GM10266 (cell line): ENCODE measurements around the gene KCNK6.

Experiments used
- DNase-seq: peaks from one replicate; pipeline ENCODE4 v3.0.0; 2012; ENCODE audit errors: extremely low spot score
- TF ChIP-seq, protein P1 (sequence below): IDR thresholded peaks from 2 replicates; pipeline ENCODE4 v1.5.1; 2012; ENCODE audit warnings: mild to moderate bottlenecking, low read depth; ENCODE audit not compliant: control insufficient read depth, insufficient read depth; ENCODE audit errors: missing control alignments

KCNK6 gene

DNA sequence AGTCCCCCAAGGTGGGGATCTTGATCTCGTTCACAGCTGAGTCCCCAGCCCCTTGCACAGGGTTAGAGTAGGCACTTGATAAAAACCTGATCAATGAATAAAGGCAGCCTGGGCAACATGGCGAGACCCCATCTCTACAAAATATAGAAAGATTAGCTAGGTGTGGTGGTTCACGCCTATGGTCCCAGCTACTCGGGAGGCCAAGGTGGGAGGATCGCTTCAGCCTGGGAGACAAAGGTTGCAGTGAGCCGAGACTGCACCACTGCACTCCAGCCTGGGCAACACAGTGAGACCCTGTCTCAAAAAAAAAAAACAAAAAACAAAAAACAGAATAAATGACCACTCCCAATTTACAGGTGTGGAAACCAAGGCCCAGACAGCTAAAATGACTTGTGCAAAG is 8.7 kb upstream of the KCNK6 start:
- no peak for DNase-seq
- TF ChIP-seq, protein P1, sequence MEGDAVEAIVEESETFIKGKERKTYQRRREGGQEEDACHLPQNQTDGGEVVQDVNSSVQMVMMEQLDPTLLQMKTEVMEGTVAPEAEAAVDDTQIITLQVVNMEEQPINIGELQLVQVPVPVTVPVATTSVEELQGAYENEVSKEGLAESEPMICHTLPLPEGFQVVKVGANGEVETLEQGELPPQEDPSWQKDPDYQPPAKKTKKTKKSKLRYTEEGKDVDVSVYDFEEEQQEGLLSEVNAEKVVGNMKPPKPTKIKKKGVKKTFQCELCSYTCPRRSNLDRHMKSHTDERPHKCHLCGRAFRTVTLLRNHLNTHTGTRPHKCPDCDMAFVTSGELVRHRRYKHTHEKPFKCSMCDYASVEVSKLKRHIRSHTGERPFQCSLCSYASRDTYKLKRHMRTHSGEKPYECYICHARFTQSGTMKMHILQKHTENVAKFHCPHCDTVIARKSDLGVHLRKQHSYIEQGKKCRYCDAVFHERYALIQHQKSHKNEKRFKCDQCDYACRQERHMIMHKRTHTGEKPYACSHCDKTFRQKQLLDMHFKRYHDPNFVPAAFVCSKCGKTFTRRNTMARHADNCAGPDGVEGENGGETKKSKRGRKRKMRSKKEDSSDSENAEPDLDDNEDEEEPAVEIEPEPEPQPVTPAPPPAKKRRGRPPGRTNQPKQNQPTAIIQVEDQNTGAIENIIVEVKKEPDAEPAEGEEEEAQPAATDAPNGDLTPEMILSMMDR = no peak

DNA sequence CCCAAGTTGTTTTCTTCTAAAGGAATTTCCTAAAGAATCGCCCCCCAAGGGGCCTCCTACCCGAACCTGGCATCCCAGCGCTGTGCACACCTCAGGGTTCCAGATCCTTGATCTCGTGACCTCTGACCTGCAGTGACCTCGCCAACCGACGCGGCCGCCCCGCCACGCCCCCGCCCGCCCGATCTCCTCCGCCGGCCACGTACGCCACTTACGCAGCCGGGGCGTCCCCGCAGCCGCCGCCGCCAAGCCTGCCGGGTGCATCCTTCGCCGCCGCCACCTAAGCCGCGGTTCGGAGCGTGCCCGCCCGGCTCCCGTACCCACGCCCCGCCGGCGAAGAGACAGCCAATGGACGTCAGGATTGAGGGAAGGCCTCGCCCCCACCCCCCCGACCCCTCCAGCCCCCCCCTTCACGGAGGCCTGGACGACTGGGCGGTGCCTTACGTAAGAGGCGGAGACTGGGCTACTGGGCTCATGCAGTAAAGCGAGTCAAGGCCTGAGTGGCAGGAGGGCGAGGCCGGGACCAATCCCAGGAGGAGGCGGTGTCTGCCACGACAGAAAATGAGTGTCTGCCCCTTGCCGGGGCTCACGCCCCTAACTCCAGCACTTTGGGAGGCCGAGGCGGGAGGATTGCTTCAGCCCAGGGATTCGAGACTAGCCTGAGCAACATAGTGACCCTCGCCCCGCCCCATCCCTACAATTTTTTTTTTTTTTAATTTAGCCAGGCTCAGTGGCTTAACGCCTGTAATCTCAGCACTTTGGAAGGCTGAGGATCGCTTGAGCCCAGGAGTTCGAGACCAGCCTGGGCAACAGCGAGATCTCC is 3.8 kb upstream of the KCNK6 start, which contains the start of gene YIF1B:
Gene YIF1B (minus strand): TSS at position 291 of the 820 bp plus-strand sequence. CDS start 30 bp downstream, at position 261.
- TF ChIP-seq, protein P1 = no peak
- peak; percentile 99 for DNase-seq

DNA sequence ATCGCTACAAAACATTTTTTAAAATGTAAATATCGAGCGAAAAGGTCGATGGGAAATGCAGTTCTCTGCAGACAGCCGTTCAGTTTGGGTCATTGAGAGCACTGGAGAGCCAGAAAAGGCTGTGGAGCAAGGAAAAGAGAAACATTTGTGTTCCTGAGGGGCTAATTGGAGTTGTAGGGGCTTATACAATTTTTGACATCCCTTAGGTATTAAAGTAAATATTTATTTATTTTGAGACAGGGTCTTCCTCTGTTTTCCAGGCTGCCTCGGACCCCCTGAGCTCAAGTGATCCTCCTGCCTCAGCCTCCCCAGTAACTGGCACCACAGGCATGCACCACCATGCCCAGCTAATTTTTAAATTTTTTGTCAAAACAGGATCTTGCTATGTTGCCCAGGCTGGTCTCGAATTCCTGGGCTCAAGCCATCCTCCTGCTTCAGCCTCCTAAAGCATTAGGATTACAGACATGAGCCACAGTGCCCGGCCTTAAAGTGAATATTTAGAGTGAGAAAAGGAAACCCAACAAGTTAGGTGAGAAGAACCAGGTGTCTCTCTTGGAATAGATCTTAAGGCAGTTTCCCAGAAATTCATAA is 3.1 kb upstream of the KCNK6 start:
- no peak for DNase-seq
- TF ChIP-seq, protein P1 = no peak

DNA sequence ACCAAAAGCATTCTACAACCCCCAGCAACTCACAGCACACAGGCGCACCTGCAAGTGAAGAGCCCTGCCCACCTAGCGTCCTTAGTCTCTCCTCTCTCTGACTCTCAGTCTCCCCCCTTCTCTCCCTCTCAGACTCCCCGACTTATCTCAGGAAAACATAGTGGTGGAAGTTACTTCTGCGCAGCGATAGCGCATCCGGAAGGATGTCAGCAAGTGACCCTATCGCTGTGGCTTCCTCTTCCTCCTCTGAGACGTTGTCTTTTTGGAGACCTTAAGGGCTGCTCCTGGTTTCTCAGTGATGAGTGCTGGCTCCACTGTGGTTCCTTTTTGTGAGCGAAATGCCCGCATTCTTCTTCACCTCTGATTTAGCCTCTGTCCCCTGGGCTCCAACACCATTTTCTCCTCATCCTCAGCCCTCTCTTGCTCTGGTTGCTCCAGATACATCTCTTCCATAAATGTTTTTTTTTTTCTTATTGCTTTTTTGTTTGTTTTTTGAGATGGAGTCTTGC is 2.5 kb upstream of the KCNK6 start:
- DNase-seq = no peak

DNA sequence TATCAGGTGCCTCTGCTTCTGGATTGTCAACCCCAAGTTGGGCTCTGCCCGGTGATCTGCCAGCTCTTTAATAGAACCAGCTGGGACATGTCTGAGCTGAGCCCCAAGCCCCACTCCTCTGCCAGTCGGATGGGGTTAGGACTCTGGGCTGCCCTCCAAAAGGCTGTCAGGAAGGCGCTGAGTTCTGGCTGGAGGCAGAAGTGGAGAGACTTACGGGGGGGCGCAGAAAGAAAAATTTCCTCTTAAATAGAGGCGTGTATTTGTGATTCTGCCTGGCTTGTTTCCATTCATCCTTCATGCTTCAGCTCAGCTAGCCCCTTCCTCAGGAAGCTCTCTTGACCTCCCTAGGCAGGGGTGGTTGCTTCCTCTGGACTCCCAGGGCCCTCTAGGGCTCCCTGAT is 985 bp upstream of the KCNK6 start:
- no peak for DNase-seq
- TF ChIP-seq, protein P1 = no peak

More for the DNA sequence above, 2.5 kb upstream of the KCNK6 start:
- TF ChIP-seq, protein P1 = no peak

DNA sequence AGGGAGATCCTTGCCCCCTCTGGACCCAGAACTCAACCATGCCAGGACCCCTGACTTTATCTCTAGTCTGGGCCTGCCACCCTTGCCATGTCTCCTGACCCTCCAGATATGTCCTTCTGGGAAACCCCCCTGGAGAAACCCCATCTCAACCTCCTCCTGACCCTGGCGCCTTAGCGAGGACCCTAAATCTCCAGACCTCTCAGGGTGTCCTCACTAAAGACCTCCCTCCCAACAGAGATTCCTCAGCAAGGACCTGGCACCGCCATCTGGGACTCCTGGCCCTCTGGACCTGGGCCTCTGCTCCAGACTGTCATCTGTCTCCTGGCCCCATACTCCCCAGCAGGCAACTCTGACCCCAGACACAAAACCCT is 1.3 kb downstream of the KCNK6 start:
- DNase-seq = no peak
- TF ChIP-seq, protein P1 = no peak
